Gastroesophageal sphincter (tissue), 3 donors: Measurements from ENCODE around the gene APBA2.

Experiments
- EP300 ChIP-seq: sonication (generic); formaldehyde crosslinking; IDR thresholded peaks from one replicate; pipeline ENCODE4 v1.6.1; 2017; ENCODE audit warnings: antibody characterized with exemption, mild to moderate bottlenecking
- POLR2A ChIP-seq, 2 donors: fragments of 450-650 bp; IDR thresholded peaks; one replicate each; pipeline ENCODE4 v1.6.1; 2017; ENCODE audit warnings: antibody characterized with exemption in 2 of 2, mild to moderate bottlenecking in 2 of 2, moderate library complexity in 1 of 2
- TF ChIP-seq, protein P1 (sequence below), 4 experiments: fragments of 200-600 bp in 2 of 4; fragments of 450-650 bp in 2 of 4; sonication (generic) in 1 of 4; IDR thresholded peaks; one replicate each; pipeline ENCODE4 v1.5.1; 2017 to 2019; ENCODE audit warnings: antibody characterized with exemption in 4 of 4, mild to moderate bottlenecking in 2 of 4, moderate library complexity in 2 of 4

DNA sequence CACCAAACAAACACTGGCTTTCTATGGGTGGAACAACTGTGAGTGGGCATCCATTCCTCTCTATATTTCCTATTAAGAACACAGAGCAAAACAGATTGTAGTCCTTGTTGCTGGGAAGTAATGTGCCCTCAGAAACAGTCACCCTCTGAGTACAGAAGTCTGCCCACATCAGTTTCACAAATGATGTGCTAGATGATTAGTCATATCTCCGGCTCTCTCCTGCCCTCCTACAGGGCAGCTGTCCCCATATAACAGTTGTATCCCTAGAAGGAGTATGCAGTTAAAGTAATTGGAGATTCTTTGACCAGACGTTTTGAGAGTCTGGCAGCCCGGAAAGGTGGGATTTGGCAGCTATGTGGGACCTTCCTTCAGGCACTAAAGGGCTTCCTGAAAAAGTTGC is 159.9 kb downstream of the APBA2 start:
- TF ChIP-seq, protein P1, sequence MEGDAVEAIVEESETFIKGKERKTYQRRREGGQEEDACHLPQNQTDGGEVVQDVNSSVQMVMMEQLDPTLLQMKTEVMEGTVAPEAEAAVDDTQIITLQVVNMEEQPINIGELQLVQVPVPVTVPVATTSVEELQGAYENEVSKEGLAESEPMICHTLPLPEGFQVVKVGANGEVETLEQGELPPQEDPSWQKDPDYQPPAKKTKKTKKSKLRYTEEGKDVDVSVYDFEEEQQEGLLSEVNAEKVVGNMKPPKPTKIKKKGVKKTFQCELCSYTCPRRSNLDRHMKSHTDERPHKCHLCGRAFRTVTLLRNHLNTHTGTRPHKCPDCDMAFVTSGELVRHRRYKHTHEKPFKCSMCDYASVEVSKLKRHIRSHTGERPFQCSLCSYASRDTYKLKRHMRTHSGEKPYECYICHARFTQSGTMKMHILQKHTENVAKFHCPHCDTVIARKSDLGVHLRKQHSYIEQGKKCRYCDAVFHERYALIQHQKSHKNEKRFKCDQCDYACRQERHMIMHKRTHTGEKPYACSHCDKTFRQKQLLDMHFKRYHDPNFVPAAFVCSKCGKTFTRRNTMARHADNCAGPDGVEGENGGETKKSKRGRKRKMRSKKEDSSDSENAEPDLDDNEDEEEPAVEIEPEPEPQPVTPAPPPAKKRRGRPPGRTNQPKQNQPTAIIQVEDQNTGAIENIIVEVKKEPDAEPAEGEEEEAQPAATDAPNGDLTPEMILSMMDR (IDR thresholded peaks at IDR 0.05), result no peak
- TF ChIP-seq POLR2A (IDR thresholded peaks at IDR 0.05) (no peak), EP300 (no peak)
